ENCODE measurements around the gene CNTNAP5. TPM values are rescaled to one million over a fixed set of nuclear protein-coding genes. Genes with fewer than 3 reads are reported as not detected.

Gene CNTNAP5
- total and polyA plus RNA-seq, 2 donors from 2014 or later = 0.50 TPM; not detected in 1

DNA sequence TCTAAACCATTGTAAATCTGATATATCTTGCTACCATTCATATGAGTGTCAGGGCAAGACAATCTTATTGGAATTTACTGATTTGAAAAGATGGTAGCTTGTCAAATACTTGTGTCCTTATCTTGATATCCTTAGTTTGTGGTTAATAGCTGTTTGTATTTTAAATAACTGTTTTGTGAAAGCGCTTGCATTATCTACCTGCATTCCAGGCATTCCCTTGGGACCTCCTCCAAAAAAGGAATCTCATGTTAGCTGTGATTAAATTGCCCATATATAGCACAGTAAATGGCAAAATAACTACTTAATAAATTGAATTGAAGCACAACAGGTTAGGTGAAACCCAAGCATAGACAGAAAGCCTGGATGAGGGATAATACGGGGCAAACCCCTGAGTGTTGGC, 13.9 kb downstream of the CNTNAP5 start:
- Histone ChIP-seq H3K27ac (ENCODE audit: low read depth in 2 of 2, low read length in 2 of 2) (no peak overlapping the region), H3K4me1 (ENCODE audit: control insufficient read depth in 2 of 3, insufficient read depth in 2 of 3, low read depth in 1 of 3, low read length in 3 of 3) (no peaks in the 10 kb centered on the region), H3K36me3 (ENCODE audit: control insufficient read depth in 2 of 3, insufficient read depth in 3 of 3, low read length in 3 of 3) (no peaks in the 10 kb centered on the region), H3K9ac (ENCODE audit: low read length in 3 of 3) (no peak overlapping the region), H3K27me3 (ENCODE audit: control insufficient read depth, insufficient read depth, low read length) (no peaks in the 10 kb centered on the region), H3K4me3 (ENCODE audit: low read length in 3 of 3) (no peak overlapping the region), H3K9me3 (ENCODE audit: control insufficient read depth in 2 of 3, insufficient read depth in 1 of 3, low read length in 3 of 3) (no peaks in the 10 kb centered on the region)
- TF ChIP-seq, protein P1, sequence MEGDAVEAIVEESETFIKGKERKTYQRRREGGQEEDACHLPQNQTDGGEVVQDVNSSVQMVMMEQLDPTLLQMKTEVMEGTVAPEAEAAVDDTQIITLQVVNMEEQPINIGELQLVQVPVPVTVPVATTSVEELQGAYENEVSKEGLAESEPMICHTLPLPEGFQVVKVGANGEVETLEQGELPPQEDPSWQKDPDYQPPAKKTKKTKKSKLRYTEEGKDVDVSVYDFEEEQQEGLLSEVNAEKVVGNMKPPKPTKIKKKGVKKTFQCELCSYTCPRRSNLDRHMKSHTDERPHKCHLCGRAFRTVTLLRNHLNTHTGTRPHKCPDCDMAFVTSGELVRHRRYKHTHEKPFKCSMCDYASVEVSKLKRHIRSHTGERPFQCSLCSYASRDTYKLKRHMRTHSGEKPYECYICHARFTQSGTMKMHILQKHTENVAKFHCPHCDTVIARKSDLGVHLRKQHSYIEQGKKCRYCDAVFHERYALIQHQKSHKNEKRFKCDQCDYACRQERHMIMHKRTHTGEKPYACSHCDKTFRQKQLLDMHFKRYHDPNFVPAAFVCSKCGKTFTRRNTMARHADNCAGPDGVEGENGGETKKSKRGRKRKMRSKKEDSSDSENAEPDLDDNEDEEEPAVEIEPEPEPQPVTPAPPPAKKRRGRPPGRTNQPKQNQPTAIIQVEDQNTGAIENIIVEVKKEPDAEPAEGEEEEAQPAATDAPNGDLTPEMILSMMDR (IDR thresholded peaks at IDR 0.05; ENCODE audit: borderline replicate concordance, extremely low read depth, insufficient read depth) = no peak
- no peak for FAIRE-seq
- DNase-seq = no peak
- intact Hi-C loops (cut with DNase I) = no loop called here

DNA sequence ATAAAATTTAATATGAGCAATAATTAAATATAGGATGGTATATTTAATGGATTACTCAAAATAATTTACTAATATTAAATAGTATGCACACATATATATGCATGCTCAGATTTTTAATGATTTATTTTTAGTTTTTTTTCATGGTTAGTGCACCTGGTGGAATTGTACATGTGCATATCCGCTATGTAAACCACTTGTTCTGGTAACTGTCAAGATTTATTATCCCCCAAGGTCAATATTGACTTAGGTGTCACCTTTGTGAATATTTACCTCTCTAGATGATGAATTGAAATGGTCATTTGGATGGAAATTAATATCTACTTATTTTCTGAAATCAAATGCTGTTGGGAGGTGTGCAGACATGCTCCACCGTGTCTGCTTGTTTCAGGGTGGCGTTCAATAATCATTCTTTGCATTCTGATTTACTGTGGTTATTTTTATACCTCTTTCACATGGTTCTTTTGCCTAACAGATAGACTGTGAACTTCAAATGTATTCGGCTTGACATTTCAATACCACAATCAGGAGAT, 14.7 kb downstream of the CNTNAP5 start:
- no peak for DNase-seq
- Histone ChIP-seq H3K36me3 (ENCODE audit: control insufficient read depth in 2 of 3, insufficient read depth in 3 of 3, low read length in 3 of 3) (no peaks in the 10 kb centered on the region), H3K27ac (ENCODE audit: low read depth in 2 of 2, low read length in 2 of 2) (no peak overlapping the region), H3K9ac (ENCODE audit: low read length in 3 of 3) (no peak overlapping the region), H3K4me1 (ENCODE audit: control insufficient read depth in 2 of 3, insufficient read depth in 2 of 3, low read depth in 1 of 3, low read length in 3 of 3) (no peaks in the 10 kb centered on the region), H3K27me3 (ENCODE audit: control insufficient read depth, insufficient read depth, low read length) (no peaks in the 10 kb centered on the region), H3K9me3 (ENCODE audit: control insufficient read depth in 2 of 3, insufficient read depth in 1 of 3, low read length in 3 of 3) (no peaks in the 10 kb centered on the region), H3K4me3 (ENCODE audit: low read length in 3 of 3) (no peak overlapping the region)
- FAIRE-seq = no peak
- TF ChIP-seq, protein P1 (IDR thresholded peaks at IDR 0.05; ENCODE audit: borderline replicate concordance, extremely low read depth, insufficient read depth) = no peak
- intact Hi-C loops (cut with DNase I) = no loop called here

DNA sequence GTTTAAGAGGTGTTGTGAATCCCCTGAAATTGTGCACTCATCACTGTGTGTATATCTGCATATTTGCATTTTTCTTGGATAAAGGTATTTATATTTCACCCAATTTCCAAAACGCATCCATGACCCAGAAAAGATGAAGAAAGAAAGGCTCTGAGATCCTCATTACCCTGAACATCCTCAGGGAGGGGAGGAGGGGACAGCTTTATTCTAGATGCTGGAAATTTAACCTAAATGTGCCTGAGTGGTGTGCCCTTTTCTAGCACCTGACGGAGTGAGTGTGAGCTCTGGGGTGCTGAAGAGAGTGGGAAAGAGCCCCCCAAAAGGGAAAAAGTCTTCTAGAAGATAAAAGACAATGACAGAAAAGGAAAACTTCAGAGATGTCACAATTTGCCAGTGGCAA, 20.8 kb downstream of the CNTNAP5 start:
- TF ChIP-seq, protein P1 (IDR thresholded peaks at IDR 0.05; ENCODE audit: borderline replicate concordance, extremely low read depth, insufficient read depth) = no peak
- Histone ChIP-seq H3K9me3 (ENCODE audit: control insufficient read depth in 2 of 3, insufficient read depth in 1 of 3, low read length in 3 of 3) (no peaks in the 10 kb centered on the region), H3K4me1 (ENCODE audit: control insufficient read depth in 2 of 3, insufficient read depth in 2 of 3, low read depth in 1 of 3, low read length in 3 of 3) (no peaks in the 10 kb centered on the region), H3K27ac (ENCODE audit: low read depth in 2 of 2, low read length in 2 of 2) (no peak overlapping the region), H3K9ac (ENCODE audit: low read length in 3 of 3) (no peak overlapping the region), H3K4me3 (ENCODE audit: low read length in 3 of 3) (no peak overlapping the region), H3K36me3 (ENCODE audit: control insufficient read depth in 2 of 3, insufficient read depth in 3 of 3, low read length in 3 of 3) (no peaks in the 10 kb centered on the region), H3K27me3 (ENCODE audit: control insufficient read depth, insufficient read depth, low read length) (no peaks in the 10 kb centered on the region)
- DNase-seq = no peak
- FAIRE-seq = no peak
- intact Hi-C loops (cut with DNase I) = no loop called here

DNA sequence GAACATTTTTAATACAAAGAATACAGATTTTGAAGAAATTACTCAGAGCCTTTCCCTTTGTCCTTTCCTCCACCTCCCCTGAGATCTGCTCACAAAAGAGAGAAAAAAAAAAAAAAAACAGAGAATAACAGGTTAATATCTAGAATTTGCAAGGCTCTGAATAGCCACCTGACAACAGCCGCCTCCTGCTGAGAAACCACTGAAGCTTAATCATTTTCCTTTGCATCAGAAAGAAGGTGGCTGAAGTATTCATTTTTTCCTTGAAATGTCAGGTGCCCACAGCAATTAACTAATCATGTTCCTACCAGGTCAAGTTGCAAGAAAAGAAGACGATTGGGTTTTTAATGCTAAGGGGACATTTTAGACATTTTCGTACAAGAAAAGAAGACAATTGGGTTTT, 21.2 kb downstream of the CNTNAP5 start:
- Histone ChIP-seq H3K9me3 (ENCODE audit: control insufficient read depth in 2 of 3, insufficient read depth in 1 of 3, low read length in 3 of 3) (no peaks in the 10 kb centered on the region), H3K36me3 (ENCODE audit: control insufficient read depth in 2 of 3, insufficient read depth in 3 of 3, low read length in 3 of 3) (no peaks in the 10 kb centered on the region), H3K9ac (ENCODE audit: low read length in 3 of 3) (no peak overlapping the region), H3K4me3 (ENCODE audit: low read length in 3 of 3) (no peak overlapping the region), H3K4me1 (ENCODE audit: control insufficient read depth in 2 of 3, insufficient read depth in 2 of 3, low read depth in 1 of 3, low read length in 3 of 3) (no peaks in the 10 kb centered on the region), H3K27me3 (ENCODE audit: control insufficient read depth, insufficient read depth, low read length) (no peaks in the 10 kb centered on the region), H3K27ac (ENCODE audit: low read depth in 2 of 2, low read length in 2 of 2) (no peak overlapping the region)
- no peak for DNase-seq
- intact Hi-C loops (cut with DNase I) = no loop called here
- TF ChIP-seq, protein P1 (IDR thresholded peaks at IDR 0.05; ENCODE audit: borderline replicate concordance, extremely low read depth, insufficient read depth) = no peak
- FAIRE-seq = no peak
